ENCODE measurements around the gene VAPA. TPM values are rescaled to one million over a fixed set of nuclear protein-coding genes. Genes with fewer than 3 reads are reported as not detected.

VAPA gene
- total RNA-seq, 2 donors from 2014 or later, result 122 to 168 TPM

GRCh38 chr18:9918016-9918680, 4.3 kb downstream of the VAPA start:
- Mint-ChIP-seq H3K4me1 (peaks cover 14% of the 10 kb centered on the region), H3K9me3 (no peaks in the 10 kb centered on the region), H3K4me3 (no peak overlapping the region), H3K27ac (no peak overlapping the region), H3K36me3 (ENCODE audit: low read depth) (no peaks in the 10 kb centered on the region), H3K27me3 (ENCODE audit: insufficient read depth) (no peaks in the 10 kb centered on the region)
- Histone ChIP-seq H3K36me3 (ENCODE audit: control insufficient read depth, insufficient read depth, low read length) (no peaks in the 10 kb centered on the region), H3K27ac (ENCODE audit: low read depth, low read length) (no peak overlapping the region), H3K4me3 (ENCODE audit: low read length) (peak overlapping the region; percentile 47), H3K27me3 (ENCODE audit: control insufficient read depth, insufficient read depth, low read length, poor library complexity, severe bottlenecking) (no peaks in the 10 kb centered on the region), H3K9me3 (ENCODE audit: control insufficient read depth, low read length) (no peaks in the 10 kb centered on the region), H3K4me1 (ENCODE audit: control insufficient read depth, insufficient read depth, low read length) (peaks cover 9% of the 10 kb centered on the region), H3K9ac (ENCODE audit: extremely low read depth, low read length, poor library complexity, severe bottlenecking) (no peak overlapping the region)
- no peak for DNase-seq
- WGBS, 2 experiments (ENCODE audit: insufficient coverage in 1 of 2, insufficient read length in 1 of 2), result 68 to 79% methylated on average over 2 of the region's 2 CpGs
- TF ChIP-seq, protein P1, sequence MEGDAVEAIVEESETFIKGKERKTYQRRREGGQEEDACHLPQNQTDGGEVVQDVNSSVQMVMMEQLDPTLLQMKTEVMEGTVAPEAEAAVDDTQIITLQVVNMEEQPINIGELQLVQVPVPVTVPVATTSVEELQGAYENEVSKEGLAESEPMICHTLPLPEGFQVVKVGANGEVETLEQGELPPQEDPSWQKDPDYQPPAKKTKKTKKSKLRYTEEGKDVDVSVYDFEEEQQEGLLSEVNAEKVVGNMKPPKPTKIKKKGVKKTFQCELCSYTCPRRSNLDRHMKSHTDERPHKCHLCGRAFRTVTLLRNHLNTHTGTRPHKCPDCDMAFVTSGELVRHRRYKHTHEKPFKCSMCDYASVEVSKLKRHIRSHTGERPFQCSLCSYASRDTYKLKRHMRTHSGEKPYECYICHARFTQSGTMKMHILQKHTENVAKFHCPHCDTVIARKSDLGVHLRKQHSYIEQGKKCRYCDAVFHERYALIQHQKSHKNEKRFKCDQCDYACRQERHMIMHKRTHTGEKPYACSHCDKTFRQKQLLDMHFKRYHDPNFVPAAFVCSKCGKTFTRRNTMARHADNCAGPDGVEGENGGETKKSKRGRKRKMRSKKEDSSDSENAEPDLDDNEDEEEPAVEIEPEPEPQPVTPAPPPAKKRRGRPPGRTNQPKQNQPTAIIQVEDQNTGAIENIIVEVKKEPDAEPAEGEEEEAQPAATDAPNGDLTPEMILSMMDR (conservative IDR thresholded peaks at IDR 0.05), result no peak

GRCh38 chr18:9919564-9920232, 5.9 kb downstream of the VAPA start:
- peaks cover 9% of the 10 kb centered on the region for H3K4me1 ChIP-seq (ENCODE audit: control insufficient read depth, insufficient read depth, low read length)
- Mint-ChIP-seq H3K27me3 (ENCODE audit: insufficient read depth) (no peaks in the 10 kb centered on the region), H3K4me3 (no peak overlapping the region), H3K4me1 (peaks cover 21% of the 10 kb centered on the region), H3K36me3 (ENCODE audit: low read depth) (no peaks in the 10 kb centered on the region), H3K9me3 (no peaks in the 10 kb centered on the region), H3K27ac (no peak overlapping the region)
- WGBS, 2 experiments (ENCODE audit: insufficient coverage in 1 of 2, insufficient read length in 1 of 2), result 93 to 94% methylated on average over 7 to 8 of the region's 8 CpGs
- H3K9ac ChIP-seq (ENCODE audit: extremely low read depth, low read length, poor library complexity, severe bottlenecking), result no peak overlapping the region
- TF ChIP-seq, protein P1 (conservative IDR thresholded peaks at IDR 0.05), result no peak
- H3K36me3 ChIP-seq (ENCODE audit: control insufficient read depth, insufficient read depth, low read length), result no peaks in the 10 kb centered on the region
- no peak overlapping the region for H3K27ac ChIP-seq (ENCODE audit: low read depth, low read length)
- H3K4me3 ChIP-seq (ENCODE audit: low read length), result no peak overlapping the region
- no peak for DNase-seq
- H3K27me3 ChIP-seq (ENCODE audit: control insufficient read depth, insufficient read depth, low read length, poor library complexity, severe bottlenecking), result no peaks in the 10 kb centered on the region
- H3K9me3 ChIP-seq (ENCODE audit: control insufficient read depth, low read length), result no peaks in the 10 kb centered on the region

DNA sequence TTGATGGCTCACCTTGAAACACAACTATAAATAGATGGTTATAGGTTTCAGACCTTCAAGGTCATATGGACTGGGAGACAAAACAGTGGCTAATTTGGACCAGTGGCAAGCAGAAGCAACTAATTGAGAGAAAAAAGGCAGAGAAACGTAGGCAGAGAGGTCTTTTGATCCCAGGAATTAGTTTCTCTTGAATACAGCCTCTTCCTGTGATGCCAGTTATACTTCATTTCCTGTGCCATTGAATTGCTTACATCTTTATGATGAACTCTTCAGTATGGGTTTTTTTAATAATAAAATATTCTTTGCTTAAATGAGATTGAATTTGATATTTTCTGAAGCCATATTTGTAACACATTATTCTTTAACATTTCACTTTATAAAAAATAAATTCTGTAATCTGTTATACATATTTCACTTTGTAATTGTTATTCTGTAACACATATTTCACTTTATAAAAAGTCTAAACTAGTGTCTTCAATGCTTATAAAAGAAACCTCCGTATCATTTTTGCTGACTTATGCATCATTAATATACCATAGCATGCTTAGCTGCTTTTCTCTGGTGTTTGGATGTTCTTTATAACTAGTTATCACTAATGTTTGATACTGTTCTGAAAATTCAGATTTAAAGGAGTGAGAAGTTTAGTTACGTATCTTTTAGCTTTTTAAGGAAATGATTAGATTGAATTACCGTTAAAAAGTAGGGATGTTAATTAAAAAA, 8.9 kb downstream of the VAPA start:
- Mint-ChIP-seq H3K4me3 (no peak overlapping the region), H3K27me3 (ENCODE audit: insufficient read depth) (no peaks in the 10 kb centered on the region), H3K27ac (no peak overlapping the region), H3K9me3 (no peaks in the 10 kb centered on the region), H3K36me3 (ENCODE audit: low read depth) (no peaks in the 10 kb centered on the region), H3K4me1 (peaks cover 30% of the 10 kb centered on the region)
- no peaks in the 10 kb centered on the region for H3K9me3 ChIP-seq (ENCODE audit: control insufficient read depth, low read length)
- no peak overlapping the region for H3K4me3 ChIP-seq (ENCODE audit: low read length)
- peaks cover 13% of the 10 kb centered on the region for H3K4me1 ChIP-seq (ENCODE audit: control insufficient read depth, insufficient read depth, low read length)
- DNase-seq, result no peak
- TF ChIP-seq, protein P1 (conservative IDR thresholded peaks at IDR 0.05), result no peak
- H3K27me3 ChIP-seq (ENCODE audit: control insufficient read depth, insufficient read depth, low read length, poor library complexity, severe bottlenecking), result no peaks in the 10 kb centered on the region
- no peak overlapping the region for H3K27ac ChIP-seq (ENCODE audit: low read depth, low read length)
- no peaks in the 10 kb centered on the region for H3K36me3 ChIP-seq (ENCODE audit: control insufficient read depth, insufficient read depth, low read length)
- H3K9ac ChIP-seq (ENCODE audit: extremely low read depth, low read length, poor library complexity, severe bottlenecking), result no peak overlapping the region
- WGBS, 2 experiments (ENCODE audit: insufficient coverage in 1 of 2, insufficient read length in 1 of 2), result 96 to 97% methylated on average over 3 to 4 of the region's 4 CpGs

Measured in endodermal cell (in vitro differentiated cells).